Breast epithelium (tissue), 3 donors: ENCODE measurements around the gene MAB21L4.

Source experiments
- CTCF ChIP-seq, 3 donors: fragments of 450-650 bp; IDR thresholded peaks; one replicate each; pipeline ENCODE4 v1.5.1; 2016 to 2017; ENCODE audit warnings: antibody characterized with exemption in 3 of 3, mild to moderate bottlenecking in 3 of 3, moderate library complexity in 3 of 3
- POLR2A ChIP-seq: fragments of 450-650 bp; IDR thresholded peaks from one replicate; pipeline ENCODE4 v1.6.1; 2016; ENCODE audit warnings: antibody characterized with exemption, mild to moderate bottlenecking, moderate library complexity

DNA sequence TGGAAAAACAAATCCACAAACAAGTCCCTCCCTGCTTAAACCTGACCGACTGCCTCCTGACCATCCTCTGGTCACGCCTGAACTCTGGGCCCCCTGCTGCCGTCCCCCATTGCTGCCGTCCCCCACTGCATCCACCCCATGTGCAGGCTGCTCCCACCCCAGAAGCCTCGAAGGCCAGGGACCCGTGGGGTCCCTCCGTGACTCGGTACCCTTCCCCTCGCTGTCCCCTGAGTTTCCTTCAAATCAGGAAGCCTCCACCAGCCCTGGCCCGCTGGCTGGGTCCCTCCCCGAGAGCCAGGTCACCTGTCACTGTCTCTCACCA lies 45.2 kb downstream of the MAB21L4 start:
- TF ChIP-seq CTCF (IDR thresholded peaks at IDR 0.05) (no peak), POLR2A (no peak)
